Activated gamma-delta T cell treated with Interleukin-2 at 50 U/mL for 16 hours (primary cell): ENCODE data around the gene STOM.
"Not testable (repeated sequence)": the region's sequence is repeated elsewhere in the genome, so short reads cannot be mapped to it uniquely, and the experiment has no call there.

Source experiments
- DNase-seq: peaks from one replicate; pipeline ENCODE4 v3.0.0-alpha.2; 2020

STOM gene

GRCh38 chr9:121298689-121299466 lies 71.2 kb downstream of the STOM start:
- DNase-seq: no peak

GRCh38 chr9:121298016-121298538 lies 72.0 kb downstream of the STOM start:
- no peak for DNase-seq

GRCh38 chr9:121297389-121297788 lies 72.7 kb downstream of the STOM start:
- no peak for DNase-seq

GRCh38 chr9:121296213-121297127 lies 73.6 kb downstream of the STOM start:
- no peak for DNase-seq

GRCh38 chr9:121295662-121296191 lies 74.3 kb downstream of the STOM start:
- DNase-seq: no peak

GRCh38 chr9:121294866-121295661 lies 75.0 kb downstream of the STOM start:
- DNase-seq: no peak

GRCh38 chr9:121294151-121294743 lies 75.8 kb downstream of the STOM start:
- no peak for DNase-seq

GRCh38 chr9:121292801-121293241 lies 77.2 kb downstream of the STOM start:
- DNase-seq: no peak

- DNase-seq: no peak
These were observed 78.0 kb downstream of the STOM start for GRCh38 chr9:121292051-121292450.

- not testable (repeated sequence) for DNase-seq
These were observed 78.5 kb downstream of the STOM start for GRCh38 chr9:121291536-121291935.

- DNase-seq: no peak
These were observed 80.2 kb downstream of the STOM start for GRCh38 chr9:121289772-121290370.

- no peak for DNase-seq
These were observed 80.9 kb downstream of the STOM start for GRCh38 chr9:121289026-121289771.
